ENCODE measurements around the gene CSF3. TPM values are rescaled to one million over a fixed set of nuclear protein-coding genes. Genes with fewer than 3 reads are reported as not detected.

CSF3 gene
- total RNA-seq, 1 donor from 2014 or later = not detected

GRCh38 chr17:39972271-39972670 is 43.0 kb upstream of the CSF3 start:
- no peaks in the 10 kb centered on the region for H3K36me3 Mint-ChIP-seq
- H3K4me1 Mint-ChIP-seq = no peaks in the 10 kb centered on the region
- DNase-seq (ENCODE audit: low spot score) = no peak
- H3K9me3 ChIP-seq (ENCODE audit: low read depth) = no peaks in the 10 kb centered on the region
- H3K79me2 ChIP-seq (ENCODE audit: low read depth) = no peaks in the 10 kb centered on the region
- H3K27ac ChIP-seq = no peak overlapping the region
- peaks cover 28% of the 10 kb centered on the region for H3K27me3 ChIP-seq
- no peak overlapping the region for H3K27ac Mint-ChIP-seq
- no peaks in the 10 kb centered on the region for H3K36me3 ChIP-seq
- H2AFZ ChIP-seq (replicated peaks) = no peak overlapping the region
- H3K4me2 ChIP-seq = no peak overlapping the region
- no peaks in the 10 kb centered on the region for H4K20me1 ChIP-seq (ENCODE audit: low read depth)
- no peak for TF ChIP-seq EZH2 (IDR thresholded peaks at IDR 0.05)
- no peak overlapping the region for H3K4me3 ChIP-seq
- peaks cover 3% of the 10 kb centered on the region for H3F3A ChIP-seq (ENCODE audit: low read depth)
- no peak overlapping the region for H3K9ac ChIP-seq
- no peaks in the 10 kb centered on the region for H3K9me3 Mint-ChIP-seq
- peaks cover 19% of the 10 kb centered on the region for H3K27me3 Mint-ChIP-seq (ENCODE audit: insufficient read depth, low read depth)
- H3K4me3 Mint-ChIP-seq = no peak overlapping the region
- H3K4me1 ChIP-seq = no peaks in the 10 kb centered on the region

GRCh38 chr17:39973496-39973895 is 41.7 kb upstream of the CSF3 start:
- Mint-ChIP-seq H3K27me3 (ENCODE audit: insufficient read depth, low read depth) (peaks cover 19% of the 10 kb centered on the region), H3K4me1 (no peaks in the 10 kb centered on the region), H3K36me3 (no peaks in the 10 kb centered on the region), H3K9me3 (no peaks in the 10 kb centered on the region), H3K27ac (no peak overlapping the region), H3K4me3 (no peak overlapping the region)
- Histone ChIP-seq H2AFZ (replicated peaks) (no peak overlapping the region), H3F3A (ENCODE audit: low read depth) (peaks cover 3% of the 10 kb centered on the region), H3K4me1 (no peaks in the 10 kb centered on the region), H3K27me3 (peaks cover 28% of the 10 kb centered on the region), H3K4me3 (no peak overlapping the region), H3K9ac (no peak overlapping the region), H3K9me3 (ENCODE audit: low read depth) (no peaks in the 10 kb centered on the region), H4K20me1 (ENCODE audit: low read depth) (no peaks in the 10 kb centered on the region), H3K4me2 (no peak overlapping the region), H3K36me3 (no peaks in the 10 kb centered on the region), H3K27ac (no peak overlapping the region), H3K79me2 (ENCODE audit: low read depth) (no peaks in the 10 kb centered on the region)
- TF ChIP-seq CTCF (IDR thresholded peaks at IDR 0.05) (no peak), EZH2phosphoT487 (IDR thresholded peaks at IDR 0.05) (no peak)
- no peak for DNase-seq (ENCODE audit: low spot score)

GRCh38 chr17:39974433-39974832 is 40.8 kb upstream of the CSF3 start:
- DNase-seq (ENCODE audit: low spot score) = no peak
- Mint-ChIP-seq H3K27ac (no peak overlapping the region), H3K36me3 (no peaks in the 10 kb centered on the region), H3K4me1 (peaks cover 3% of the 10 kb centered on the region), H3K4me3 (no peak overlapping the region), H3K27me3 (ENCODE audit: insufficient read depth, low read depth) (peaks cover 19% of the 10 kb centered on the region), H3K9me3 (no peaks in the 10 kb centered on the region)
- H3K36me3 ChIP-seq = no peaks in the 10 kb centered on the region
- no peak for TF ChIP-seq CTCF (IDR thresholded peaks at IDR 0.05)
- no peak for TF ChIP-seq EZH2 (IDR thresholded peaks at IDR 0.05)
- no peak for TF ChIP-seq EZH2phosphoT487 (IDR thresholded peaks at IDR 0.05)
- no peak overlapping the region for H3K9ac ChIP-seq
- H3K4me3 ChIP-seq = no peak overlapping the region
- no peak overlapping the region for H2AFZ ChIP-seq (replicated peaks)
- peaks cover 30% of the 10 kb centered on the region for H3K27me3 ChIP-seq
- no peaks in the 10 kb centered on the region for H4K20me1 ChIP-seq (ENCODE audit: low read depth)
- no peak overlapping the region for H3K27ac ChIP-seq
- H3K4me1 ChIP-seq = peaks cover under 1% of the 10 kb centered on the region
- no peak overlapping the region for H3K4me2 ChIP-seq
- H3F3A ChIP-seq (ENCODE audit: low read depth) = peaks cover 6% of the 10 kb centered on the region
- H3K79me2 ChIP-seq (ENCODE audit: low read depth) = no peaks in the 10 kb centered on the region
- H3K9me3 ChIP-seq (ENCODE audit: low read depth) = no peaks in the 10 kb centered on the region

- no peak overlapping the region for H2AFZ ChIP-seq (replicated peaks)
- no peak overlapping the region for H3K27ac Mint-ChIP-seq
Measured at GRCh38 chr17:39975801-39976200, 39.4 kb upstream of the CSF3 start.

More at GRCh38 chr17:39975801-39976200, 39.4 kb upstream of the CSF3 start:
- Histone ChIP-seq H3K79me2 (ENCODE audit: low read depth) (peaks cover under 1% of the 10 kb centered on the region), H3K4me2 (no peak overlapping the region), H3K4me3 (no peak overlapping the region), H3K27ac (no peak overlapping the region), H3K27me3 (peaks cover 27% of the 10 kb centered on the region), H3K4me1 (peaks cover 3% of the 10 kb centered on the region), H3K9ac (no peak overlapping the region), H4K20me1 (ENCODE audit: low read depth) (peaks cover under 1% of the 10 kb centered on the region), H3K9me3 (ENCODE audit: low read depth) (no peaks in the 10 kb centered on the region), H3K36me3 (no peaks in the 10 kb centered on the region), H3F3A (ENCODE audit: low read depth) (peaks cover 14% of the 10 kb centered on the region)
- H3K36me3 Mint-ChIP-seq = no peaks in the 10 kb centered on the region
- no peak for TF ChIP-seq CTCF (IDR thresholded peaks at IDR 0.05)
- TF ChIP-seq EZH2phosphoT487 (IDR thresholded peaks at IDR 0.05) = no peak
- no peak for TF ChIP-seq EZH2 (IDR thresholded peaks at IDR 0.05)
- DNase-seq (ENCODE audit: low spot score) = no peak
- H3K27me3 Mint-ChIP-seq (ENCODE audit: insufficient read depth, low read depth) = peaks cover 17% of the 10 kb centered on the region
- no peaks in the 10 kb centered on the region for H3K9me3 Mint-ChIP-seq
- no peak overlapping the region for H3K4me3 Mint-ChIP-seq
- peaks cover 10% of the 10 kb centered on the region for H3K4me1 Mint-ChIP-seq

Data from neural progenitor cell (in vitro differentiated cells).